Measurements from ENCODE around the gene HABP2.

HABP2 gene

DNA sequence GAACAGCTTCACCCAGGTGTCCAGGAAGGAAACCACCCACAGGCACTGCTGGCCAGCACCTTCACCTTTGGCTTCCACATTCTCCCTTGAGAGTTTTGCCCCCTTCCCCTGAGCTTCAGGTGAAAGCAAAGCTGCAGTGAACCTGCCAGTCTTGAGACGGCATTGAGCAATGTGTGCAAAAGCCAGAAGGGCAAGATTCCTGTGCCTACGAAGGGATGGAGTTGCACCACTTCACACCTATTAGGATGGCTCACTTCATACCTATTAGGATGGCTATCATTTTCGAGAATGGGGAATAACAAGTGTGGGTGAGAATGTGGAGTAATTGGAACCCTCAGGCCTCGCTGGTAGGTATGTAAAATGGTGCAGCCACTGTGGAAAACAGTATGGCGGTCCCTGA is 7.2 kb downstream of the HABP2 start:
- DNase-seq = no peak

DNA sequence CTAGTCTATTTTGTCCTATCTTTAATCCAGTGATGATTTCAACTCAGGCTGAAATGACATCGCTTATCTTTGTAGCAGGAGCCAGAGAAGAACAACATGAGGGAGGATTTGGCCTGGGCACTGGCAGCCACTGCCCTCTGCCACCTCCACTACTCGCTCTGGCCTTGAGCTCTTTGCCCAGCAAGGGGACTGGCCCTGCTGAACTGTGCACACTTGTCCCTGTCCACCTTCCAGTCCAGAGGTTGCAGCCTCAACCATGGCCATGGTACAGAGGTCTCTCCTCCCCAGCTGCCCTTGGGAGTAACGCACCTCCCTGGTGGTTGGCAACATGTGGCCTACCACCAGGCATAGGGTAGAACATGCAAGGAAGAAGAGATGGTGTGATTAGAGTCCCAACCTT is 8.4 kb downstream of the HABP2 start:
- no peak for DNase-seq

- DNase-seq = no peak
Measured at GRCh38 chr10:113562069-113562468, 9.2 kb downstream of the HABP2 start.

- no peak for DNase-seq
Measured at GRCh38 chr10:113562704-113563103, 9.9 kb downstream of the HABP2 start.

GRCh38 chr10:113563306-113564088 is 10.6 kb downstream of the HABP2 start:
- DNase-seq = peak; percentile 86

GRCh38 chr10:113565364-113565763 is 12.5 kb downstream of the HABP2 start:
- no peak for DNase-seq

- no peak for DNase-seq
Measured at GRCh38 chr10:113566888-113567287, 14.0 kb downstream of the HABP2 start.

DNA sequence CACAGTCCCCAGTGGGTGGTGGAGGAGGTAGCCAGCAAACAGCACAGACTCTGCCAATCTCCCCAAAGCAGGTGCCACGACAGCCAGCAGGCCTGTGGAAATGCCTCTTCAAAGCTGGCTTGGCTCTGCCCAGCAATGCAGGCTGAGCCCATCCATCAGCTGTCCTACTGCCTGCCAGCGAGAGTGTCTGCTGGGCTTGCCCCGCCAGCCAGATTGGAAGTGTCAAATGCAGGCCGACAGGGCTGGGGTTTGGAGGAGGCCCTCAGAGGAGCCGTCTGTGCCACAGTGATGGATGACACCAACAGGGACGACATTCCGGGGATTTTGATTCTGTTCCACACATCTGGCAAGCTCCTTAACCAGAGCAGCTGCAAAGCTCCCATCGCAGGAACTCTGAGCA is 16.7 kb downstream of the HABP2 start:
- peak; percentile 81 for DNase-seq

DNA sequence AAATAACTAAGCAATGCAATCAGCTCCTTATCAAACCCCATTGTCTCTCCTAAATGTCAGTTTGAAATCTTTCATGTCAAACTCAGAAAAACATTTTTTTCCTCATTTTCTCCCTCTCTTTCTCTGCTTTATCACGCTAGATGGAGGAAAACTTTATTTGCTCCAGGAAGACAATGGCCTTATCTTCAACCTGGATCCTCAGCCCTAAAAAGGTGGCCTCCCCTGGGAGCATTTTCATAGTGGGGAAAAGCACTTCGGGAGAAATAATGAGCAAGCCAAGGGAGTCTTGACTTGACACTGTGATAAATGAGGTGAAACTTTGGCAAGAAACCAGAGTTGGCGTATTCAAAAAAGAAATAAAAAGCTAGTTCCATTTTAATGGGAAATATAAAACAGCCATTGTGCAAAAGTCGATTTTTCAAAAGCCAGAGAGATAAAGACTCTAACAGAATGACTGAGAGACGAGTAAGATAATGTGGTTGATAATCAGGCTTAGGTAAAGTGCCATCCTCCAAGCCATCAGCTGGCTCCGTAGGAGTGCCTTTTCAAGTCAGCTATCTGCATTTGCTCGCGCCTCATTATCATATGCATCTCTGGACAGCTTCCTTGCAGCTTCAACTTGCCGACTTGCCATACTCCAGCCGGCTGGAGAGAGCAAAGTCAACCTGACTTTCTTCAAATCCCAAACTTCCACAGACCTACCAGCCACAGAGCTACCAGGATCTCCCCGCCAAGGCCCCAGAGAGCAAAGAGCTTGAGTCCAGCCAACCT is 19.9 kb downstream of the HABP2 start:
- DNase-seq = no peak

DNA sequence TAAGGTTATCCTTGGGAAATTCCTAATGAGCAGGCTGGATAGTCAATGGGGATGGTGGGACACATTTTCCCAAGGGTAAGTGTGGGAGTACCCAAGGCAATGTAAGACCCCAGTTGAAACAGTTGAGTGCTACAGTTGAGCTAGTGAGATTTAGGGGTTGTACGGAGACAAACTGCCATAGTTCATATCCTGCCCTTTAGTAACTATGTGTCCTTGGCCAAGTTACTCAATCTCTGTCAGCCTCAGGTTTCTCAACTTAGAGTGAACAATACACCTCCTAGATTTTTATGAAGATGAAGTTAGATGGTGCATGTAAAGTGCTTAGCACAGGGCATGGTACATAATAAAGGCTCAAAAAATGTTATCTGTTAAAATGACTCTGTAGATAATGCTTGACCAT is 20.5 kb downstream of the HABP2 start:
- no peak for DNase-seq

GRCh38 chr10:113576852-113577251 is 24.0 kb downstream of the HABP2 start:
- DNase-seq = peak; percentile 56

GRCh38 chr10:113578773-113579172 is 25.9 kb downstream of the HABP2 start:
- no peak for DNase-seq

DNA sequence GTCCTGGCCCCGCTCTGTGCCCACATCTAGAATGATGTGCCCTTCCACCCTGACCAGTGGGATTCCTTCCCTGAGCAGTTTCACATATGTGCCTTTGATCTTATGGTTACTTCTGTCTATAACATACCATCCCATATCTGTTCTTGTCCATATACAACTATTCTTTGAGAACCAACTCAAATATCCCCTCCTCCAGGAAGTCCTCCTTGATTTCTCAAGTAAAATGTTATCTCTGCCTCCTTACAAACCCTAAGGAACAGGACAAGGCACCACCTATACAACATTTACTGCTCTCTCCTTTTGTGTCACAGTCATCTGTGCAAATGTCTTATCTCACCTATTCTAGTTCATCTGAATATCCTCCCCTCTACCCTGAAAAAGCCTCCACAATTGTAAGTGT is 28.2 kb downstream of the HABP2 start:
- no peak for DNase-seq

DNA sequence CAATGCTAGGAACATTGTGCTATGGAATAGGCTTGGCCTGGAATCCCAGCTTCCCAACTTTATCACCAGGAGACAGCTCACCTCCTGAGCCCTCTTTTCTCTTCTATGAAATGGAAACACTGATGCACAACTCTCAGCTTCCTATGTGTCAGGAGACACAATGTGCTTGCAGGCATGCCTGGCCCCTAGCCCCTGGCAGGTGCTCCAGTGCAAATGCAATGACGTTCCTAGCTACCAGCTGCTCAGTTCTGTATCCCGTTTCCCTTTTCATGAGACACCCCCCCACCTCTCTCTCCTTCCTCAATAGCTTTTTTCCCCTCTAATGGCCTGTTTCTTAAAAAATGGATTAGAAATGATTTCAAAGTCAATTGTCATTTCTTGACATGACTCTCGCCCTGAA is 30.7 kb downstream of the HABP2 start:
- DNase-seq = peak; percentile 36

- DNase-seq = no peak
Measured at GRCh38 chr10:113585949-113586348, 33.1 kb downstream of the HABP2 start.

DNA sequence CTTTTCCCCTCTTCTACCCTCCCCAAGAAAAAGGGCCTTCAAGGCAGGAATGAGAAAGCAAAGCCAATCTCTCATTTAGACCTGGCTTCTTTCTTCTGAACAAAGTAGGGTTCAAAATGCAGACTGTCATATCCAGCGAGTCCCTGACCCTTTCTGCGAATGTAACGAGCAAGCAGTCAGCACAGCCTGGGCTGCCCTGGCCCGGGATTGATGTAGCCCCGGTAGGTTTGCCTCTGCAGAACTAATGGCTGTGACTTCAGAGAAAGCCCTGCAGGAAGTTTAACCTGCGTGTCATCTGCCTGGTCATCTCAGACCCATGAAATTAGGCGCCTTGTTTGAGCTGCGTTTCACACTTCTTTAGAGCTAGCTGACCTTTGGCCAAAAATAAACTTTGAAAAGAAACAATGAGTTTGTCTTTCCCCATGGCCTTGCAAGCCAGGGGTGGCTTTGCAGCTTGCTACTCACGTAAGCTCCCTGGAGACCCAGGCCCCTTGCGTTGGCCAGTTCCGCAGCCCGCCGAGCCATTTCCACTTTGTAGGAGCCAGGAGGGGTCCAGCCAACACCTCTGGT is 36.4 kb downstream of the HABP2 start:
- DNase-seq = no peak

DNA sequence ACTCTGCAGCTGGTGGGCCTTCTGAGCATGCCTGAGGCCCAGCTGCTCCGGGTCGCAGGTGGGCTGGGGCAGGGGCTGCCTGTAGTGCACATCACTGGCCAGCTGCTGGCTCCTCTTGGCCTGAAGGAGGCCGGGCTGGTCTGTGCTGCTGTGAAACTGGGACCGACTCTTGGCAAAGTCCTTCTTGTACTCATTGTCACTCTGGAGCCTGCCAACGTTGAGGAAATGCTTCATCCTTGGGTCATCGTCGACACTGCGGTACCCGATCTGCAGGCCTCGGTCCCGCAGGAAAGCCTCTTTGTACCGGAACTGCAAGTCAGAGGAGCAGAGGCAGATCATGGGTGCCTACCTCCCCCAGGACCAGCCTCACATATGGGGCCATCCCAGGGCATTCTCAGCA is 37.7 kb downstream of the HABP2 start:
- peak; percentile 22 for DNase-seq

- no peak for DNase-seq
Measured at GRCh38 chr10:113592380-113592779, 39.5 kb downstream of the HABP2 start.

- DNase-seq = no peak
Measured at GRCh38 chr10:113594652-113595051, 41.8 kb downstream of the HABP2 start.

DNA sequence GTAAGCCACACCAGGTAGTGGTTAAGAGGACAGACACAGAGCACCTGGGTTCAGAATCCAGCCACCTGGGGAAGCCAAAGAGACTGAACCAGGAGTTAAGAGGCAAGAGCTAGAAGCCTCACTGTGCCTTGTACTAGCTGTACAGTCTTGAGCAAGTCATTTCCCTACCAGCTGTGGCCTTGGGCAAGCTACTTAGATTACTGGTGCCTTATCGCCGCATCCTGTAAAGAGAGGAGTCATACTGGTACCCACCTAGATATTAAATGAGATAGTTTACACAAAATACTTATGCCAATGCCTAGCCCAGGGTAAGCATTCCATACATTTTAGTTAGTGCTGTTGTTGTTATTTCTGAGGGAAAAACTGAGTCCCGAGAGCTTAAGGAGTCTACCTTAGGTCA is 47.7 kb downstream of the HABP2 start:
- DNase-seq = no peak

DNA sequence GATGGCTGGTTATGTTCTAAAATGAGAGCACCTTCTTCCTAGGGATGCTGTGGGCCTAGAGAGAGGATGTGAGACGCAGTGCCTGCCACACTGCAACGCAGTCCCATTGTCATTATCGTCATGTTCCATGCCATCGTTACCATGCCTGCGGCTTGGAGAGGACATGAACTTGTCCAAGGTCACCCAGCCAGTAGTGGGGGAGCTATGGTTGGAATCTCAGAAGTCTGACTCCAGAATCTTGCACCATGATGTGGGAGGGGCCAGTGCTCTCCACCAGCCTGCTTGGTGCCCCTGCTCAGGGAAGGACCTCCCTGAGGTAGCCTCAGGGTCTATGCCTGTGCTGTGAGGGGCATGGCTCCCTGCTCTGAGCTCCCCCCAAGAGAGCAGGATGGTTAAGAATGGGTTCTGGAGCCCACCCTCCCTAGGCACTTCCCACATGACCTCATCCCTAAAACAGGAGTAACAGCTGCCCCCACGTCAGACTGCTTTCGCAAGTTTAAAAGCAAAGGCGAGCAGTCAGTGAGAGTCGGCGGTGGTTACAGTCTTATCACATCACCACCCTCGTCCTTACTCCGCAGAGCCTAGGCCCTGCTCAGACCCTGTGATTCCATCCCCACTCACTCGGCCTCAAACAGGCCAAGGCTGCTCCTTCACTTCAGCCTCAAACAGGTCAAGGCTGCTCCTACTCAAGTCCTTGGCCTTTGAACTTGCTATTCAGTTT is 50.4 kb downstream of the HABP2 start:
- no peak for DNase-seq

- DNase-seq = no peak
Measured at GRCh38 chr10:113604572-113604971, 51.7 kb downstream of the HABP2 start.

- DNase-seq = no peak
Measured at GRCh38 chr10:113605268-113605978, 52.6 kb downstream of the HABP2 start.
